D721Med (cell line): ENCODE measurements around the gene PSORS1C2.
A peak's percentile ranks its signal among the peaks of the same experiment; 100 is the strongest.

Source experiments
- DNase-seq: peaks from one replicate; pipeline ENCODE4 v3.0.0; 2011; ENCODE audit warnings: low spot score; ENCODE audit not compliant: insufficient read length
- FAIRE-seq: peaks from 2 replicates; lab custom pipeline; 2011; peaks lifted over from hg19 to GRCh38; lab: Jason Lieb, UNC
- CTCF ChIP-seq: IDR thresholded peaks from 2 replicates; pipeline ENCODE4 v1.5.1; 2012; ENCODE audit warnings: mild to moderate bottlenecking, control low read depth; ENCODE audit not compliant: insufficient read depth; ENCODE audit errors: missing control alignments

Gene PSORS1C2

GRCh38 chr6:31130751-31131150, 8.1 kb downstream of the PSORS1C2 start:
- no peak for DNase-seq
- TF ChIP-seq CTCF: no peak
- FAIRE-seq: no peak

- DNase-seq (no peak), FAIRE-seq (no peak)
- no peak for TF ChIP-seq CTCF
These were observed 9.7 kb downstream of the PSORS1C2 start for GRCh38 chr6:31129130-31129529.

GRCh38 chr6:31128093-31128676, 10.7 kb downstream of the PSORS1C2 start:
- no peak for FAIRE-seq
- DNase-seq: peak; percentile 50
- TF ChIP-seq CTCF: peak; percentile 66

- FAIRE-seq (no peak), DNase-seq (no peak)
- no peak for TF ChIP-seq CTCF
These were observed 12.3 kb downstream of the PSORS1C2 start for GRCh38 chr6:31126396-31127175.

- FAIRE-seq (no peak), DNase-seq (no peak)
- TF ChIP-seq CTCF: no peak
These were observed 13.1 kb downstream of the PSORS1C2 start for GRCh38 chr6:31125586-31126363.

- no peak for FAIRE-seq
- TF ChIP-seq CTCF: no peak
- no peak for DNase-seq
These were observed 13.7 kb downstream of the PSORS1C2 start for GRCh38 chr6:31125162-31125561.
